Spinal cord (tissue), 10 donors: ENCODE data around the gene CARD10. TPM values are rescaled to one million over a fixed set of nuclear protein-coding genes. Genes with fewer than 3 reads are reported as not detected.

Experiments used
- DNase-seq, 6 donors: peaks; one replicate each; pipeline versions ENCODE4 v3.0.0 to v3.0.0-alpha.2; 2013 to 2015; ENCODE audit warnings: low spot score in 6 of 6, low read depth in 4 of 6
- H3K27ac ChIP-seq: one replicate; pipeline ENCODE4 v1.5.1; 2013; ENCODE audit warnings: low read depth, low read length, control low read depth
- H3K27me3 ChIP-seq: one replicate; pipeline ENCODE4 v1.6.1; 2013; ENCODE audit warnings: low read length; ENCODE audit not compliant: control insufficient read depth, insufficient read depth
- H3K36me3 ChIP-seq: one replicate; pipeline ENCODE4 v1.6.1; 2013; ENCODE audit warnings: low read length; ENCODE audit not compliant: control insufficient read depth, insufficient read depth
- H3K4me1 ChIP-seq: one replicate; pipeline ENCODE4 v1.6.1; 2013; ENCODE audit warnings: low read length; ENCODE audit not compliant: control insufficient read depth, insufficient read depth
- H3K4me3 ChIP-seq: one replicate; pipeline ENCODE4 v1.5.1; 2013; ENCODE audit warnings: low read depth, low read length, control low read depth
- H3K9me3 ChIP-seq: one replicate; pipeline ENCODE4 v1.6.1; 2013; ENCODE audit warnings: low read length; ENCODE audit not compliant: control insufficient read depth, insufficient read depth
- WGBS: methylation state at CpG from one replicate; pipeline ENCODE4 v1.1.5; 2013; ENCODE audit warnings: missing lambda C conversion rate; ENCODE audit not compliant: insufficient coverage; 5-methylcytosine and 5-hydroxymethylcytosine counted together
- polyA plus RNA-seq, 2 donors: library from polyadenylated mRNA; unstranded; fragments of 120-200 nt; gene quantifications; one replicate each; pipeline ENCODE4 v1.2.1, GENCODE V29; 2013; ENCODE audit not compliant: insufficient read length in 2 of 2
- total RNA-seq, 2 donors: library from RNA; depleted of rRNA in 1 of 2; stranded (reverse); fragments of 120-200 nt in 1 of 2; fragments of >200 nt in 1 of 2; gene quantifications; one replicate each; pipeline versions ENCODE4 v1.2.3 to v1.2.4, GENCODE V29; 2013 to 2014
- donor health status: healthy.

CARD10 gene
- total and polyA plus RNA-seq, 4 donors: 4.0 to 14.6 (median 12.8) TPM

DNA sequence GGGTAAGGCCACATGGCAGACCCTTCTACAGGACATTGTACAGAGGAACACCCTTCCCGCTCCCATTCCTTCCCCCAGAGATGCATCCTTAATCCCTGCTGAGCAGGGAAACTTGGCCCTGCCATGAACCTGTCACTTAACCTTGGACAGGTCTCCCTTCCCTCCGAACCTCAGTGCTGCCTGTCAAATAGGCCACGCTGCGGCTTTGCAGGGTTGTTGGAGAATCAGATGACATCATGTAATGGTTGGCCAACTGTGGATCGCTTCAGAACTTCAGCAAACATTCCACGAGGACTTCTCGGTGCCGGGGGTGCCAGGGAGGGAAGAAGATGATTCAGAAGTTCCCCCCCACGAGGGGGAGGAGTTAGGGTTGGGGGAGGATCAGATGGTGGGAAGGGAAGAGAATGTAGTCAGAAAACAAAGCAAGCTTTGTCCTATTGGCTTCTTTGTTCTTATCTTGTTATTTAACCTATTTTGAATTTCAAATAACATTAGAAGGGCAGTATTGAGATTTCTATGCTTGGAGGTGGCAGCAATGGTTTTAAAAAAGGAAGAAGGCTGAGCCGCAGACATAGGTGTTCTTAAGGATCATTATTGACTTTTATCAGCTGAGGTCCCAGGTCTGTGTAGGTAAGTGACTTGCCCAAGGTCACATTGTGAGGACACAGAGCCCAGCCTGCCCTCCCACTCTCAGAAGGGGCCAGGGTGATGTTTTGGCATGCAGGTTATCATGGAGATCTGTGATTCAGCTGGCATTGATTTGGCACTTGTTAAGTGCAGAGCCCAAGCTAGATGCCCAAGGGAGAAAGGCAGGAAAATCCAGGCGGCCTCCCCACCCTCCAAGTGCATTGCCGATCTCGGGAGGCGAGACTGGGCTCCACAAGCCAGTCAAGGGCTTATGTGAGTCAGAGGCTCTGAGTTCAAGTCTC lies 44.2 kb upstream of the CARD10 start:
- peaks cover 86% of the 10 kb centered on the region for H3K4me1 ChIP-seq
- DNase-seq: peak in 2 of 6 donors; percentile 31 to 70
- H3K9me3 ChIP-seq: no peaks in the 10 kb centered on the region
- H3K4me3 ChIP-seq: peak overlapping the region; percentile 9
- peak overlapping the region; percentile 86 for H3K27ac ChIP-seq
- WGBS: 80% methylated on average over 5 of the region's 14 CpGs
- peaks cover 17% of the 10 kb centered on the region for H3K27me3 ChIP-seq
- H3K36me3 ChIP-seq: peaks cover 35% of the 10 kb centered on the region

DNA sequence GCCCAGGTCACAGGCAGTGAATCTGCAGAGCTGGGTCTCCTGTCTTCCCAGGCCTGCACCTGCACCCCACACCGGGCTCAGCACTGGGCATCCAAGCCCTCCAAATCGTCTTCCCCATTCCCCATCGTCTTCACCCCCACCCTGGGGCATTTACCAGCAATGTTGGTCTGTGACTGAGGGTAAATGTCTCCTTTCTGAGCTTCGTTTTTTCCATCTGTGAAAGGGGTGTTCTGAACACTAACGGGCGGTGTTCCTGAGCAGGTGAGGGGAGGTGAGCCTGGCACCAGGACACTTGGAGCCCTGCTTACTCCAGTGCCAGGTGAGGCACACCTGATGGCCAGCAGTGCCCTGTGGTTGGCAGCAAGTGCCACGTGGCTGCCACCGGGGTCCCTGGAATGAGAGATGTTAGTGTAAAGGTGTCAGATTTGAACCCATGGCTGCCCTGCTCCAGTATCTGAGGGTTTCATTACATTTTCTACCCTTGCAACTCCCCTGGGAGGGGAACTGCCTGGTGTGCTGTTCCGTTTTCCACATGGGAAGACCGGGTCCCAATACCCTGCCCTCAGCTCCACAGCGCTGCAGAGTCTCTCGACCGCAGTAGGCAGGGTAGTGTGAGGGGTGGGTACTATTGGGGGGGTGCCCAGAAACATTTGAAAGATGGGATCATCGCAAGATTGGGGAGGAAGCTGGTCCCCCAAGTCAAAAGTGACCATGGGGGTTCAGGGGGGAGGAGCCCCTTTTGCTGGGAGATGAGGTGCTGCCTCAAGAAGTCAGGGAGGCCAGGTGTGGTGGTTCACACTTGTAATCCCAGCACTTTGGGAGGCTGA lies 43.0 kb upstream of the CARD10 start:
- H3K4me1 ChIP-seq: peaks cover 76% of the 10 kb centered on the region
- peak overlapping the region; percentile 93 for H3K27ac ChIP-seq
- H3K36me3 ChIP-seq: peaks cover 23% of the 10 kb centered on the region
- DNase-seq: no peak
- H3K9me3 ChIP-seq: no peaks in the 10 kb centered on the region
- 93% methylated on average over 7 of the region's 14 CpGs for WGBS
- peaks cover 17% of the 10 kb centered on the region for H3K27me3 ChIP-seq
- H3K4me3 ChIP-seq: peak overlapping the region; percentile 81

DNA sequence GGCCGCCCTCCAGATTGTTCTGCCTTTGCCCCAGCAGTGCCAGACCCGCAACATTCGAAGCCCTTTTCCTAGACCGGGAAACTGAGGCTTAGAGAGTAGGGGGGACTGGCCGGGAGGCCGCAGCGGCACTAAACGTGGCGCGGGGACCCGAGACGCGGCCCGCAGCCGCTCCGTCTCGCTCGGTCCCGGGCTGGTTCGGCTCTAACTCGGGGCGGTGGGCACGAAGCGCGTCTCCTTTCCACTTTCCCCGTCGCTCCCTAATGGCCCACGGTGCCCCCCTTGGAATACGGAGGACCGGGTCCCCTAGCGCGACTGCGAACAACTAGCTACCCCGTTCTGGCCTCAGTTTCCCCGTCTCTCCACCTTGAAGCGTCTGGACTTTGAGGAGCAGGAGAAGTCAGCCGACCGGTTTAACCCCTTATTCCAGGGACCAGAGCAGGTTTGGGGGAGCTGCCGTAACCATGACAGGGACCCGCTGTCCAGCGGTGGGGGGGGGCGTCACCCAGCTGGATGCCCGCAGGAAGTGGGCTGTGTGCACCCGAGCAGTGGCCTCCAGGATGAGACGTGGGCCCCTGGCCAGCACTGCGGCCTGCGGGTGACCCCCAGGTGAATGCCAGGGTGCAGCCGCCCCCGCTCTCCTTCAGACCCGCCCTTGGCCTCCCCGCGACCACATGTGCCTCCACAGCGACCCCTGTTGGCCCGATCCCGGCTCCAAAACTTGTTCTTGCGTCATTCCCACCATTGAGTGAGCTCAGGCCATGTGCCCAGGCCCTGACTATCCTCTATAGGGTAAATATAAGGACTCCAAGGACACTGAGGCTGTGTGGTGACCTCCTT lies 42.2 kb upstream of the CARD10 start:
- Histone ChIP-seq H3K4me3 (peak overlapping the region; percentile 81), H3K36me3 (peaks cover 16% of the 10 kb centered on the region), H3K9me3 (no peaks in the 10 kb centered on the region), H3K4me1 (peaks cover 76% of the 10 kb centered on the region), H3K27ac (peak overlapping the region; percentile 93), H3K27me3 (peaks cover 17% of the 10 kb centered on the region)
- peak in 4 of 6 donors; percentile 69 to 93 (median 80) for DNase-seq
- WGBS: under 1% methylated on average over 56 of the region's 56 CpGs

DNA sequence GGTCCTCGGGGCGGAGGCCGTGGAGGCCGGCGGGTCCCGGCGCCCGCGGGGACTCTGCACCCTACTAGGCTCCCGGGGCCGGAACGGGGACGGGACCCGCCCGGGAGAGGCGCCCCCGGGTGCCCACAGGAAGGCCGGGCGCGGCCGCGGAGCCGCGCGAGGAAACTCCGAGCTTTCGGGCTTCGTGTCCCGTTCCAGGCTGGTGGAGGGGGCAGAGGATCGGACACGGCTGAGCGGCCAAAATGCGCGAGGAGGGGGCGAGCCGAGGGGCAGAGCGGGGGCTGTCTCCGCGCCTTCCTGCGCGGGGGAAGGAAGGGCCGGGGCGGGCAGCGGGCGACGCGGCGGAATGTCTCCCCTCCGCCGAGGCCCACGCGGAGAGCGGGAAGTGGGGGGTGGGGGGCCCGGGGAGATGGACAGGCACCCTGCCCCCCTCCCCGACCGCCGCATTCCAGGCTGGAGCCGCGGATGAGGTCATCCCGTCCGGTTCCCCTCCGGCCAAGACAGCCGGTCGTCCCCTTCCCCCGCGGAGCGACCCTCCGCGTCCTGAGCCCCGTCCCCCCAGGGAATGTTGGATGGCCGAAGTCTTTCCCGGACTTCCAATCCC lies 41.5 kb upstream of the CARD10 start:
- DNase-seq: peak in 2 of 6 donors; percentile 10 to 62

DNA sequence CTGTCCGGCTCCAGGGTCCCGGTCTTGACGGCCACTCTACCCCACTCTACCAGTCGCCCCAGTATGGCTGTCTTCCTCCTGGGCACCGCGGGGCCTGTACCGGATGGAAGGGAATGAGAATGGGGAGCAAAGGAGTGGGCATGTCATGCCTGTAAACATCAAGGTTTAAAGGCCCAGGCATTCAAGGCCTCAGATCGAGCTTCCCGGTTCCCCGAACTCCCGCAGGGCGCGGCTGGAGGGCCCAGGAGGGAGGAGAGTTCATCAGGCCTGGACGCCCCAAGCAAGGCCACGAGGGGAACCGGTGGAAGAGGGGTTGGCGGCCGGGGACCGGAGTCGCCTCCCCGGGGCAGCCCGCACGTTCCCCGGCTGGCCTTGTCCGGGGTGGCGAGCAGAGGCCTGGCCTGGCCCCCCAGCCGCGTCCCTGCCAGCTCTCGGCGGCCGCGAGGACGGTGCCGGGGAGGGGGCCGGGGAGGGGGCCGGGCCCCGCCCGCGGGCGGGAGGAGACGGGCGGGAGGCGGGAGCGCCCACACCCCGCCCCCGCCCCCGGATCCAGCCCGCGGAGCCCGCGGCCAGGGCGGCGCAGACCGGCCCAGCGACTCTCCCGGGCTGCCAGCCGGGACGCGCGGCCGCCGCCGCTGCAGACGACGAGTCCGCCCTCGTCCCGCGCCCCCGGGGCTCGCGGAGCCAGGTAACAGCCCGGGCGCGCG lies 40.8 kb upstream of the CARD10 start, which contains the start of gene CDC42EP1:
TSS of gene CDC42EP1 (plus strand) at position 580 of the 707 bp plus-strand sequence. CDS start 5,870 bp downstream, outside the sequence.
- 5% methylated on average over 74 of the region's 76 CpGs for WGBS
- Histone ChIP-seq H3K4me3 (peak within 1 kb of the TSS; percentile 81), H3K27me3 (peaks cover 17% of the 10 kb centered on the region), H3K36me3 (peaks cover 9% of the 10 kb centered on the region), H3K4me1 (peaks cover 65% of the 10 kb centered on the region), H3K27ac (peak within 1 kb of the TSS; percentile 93), H3K9me3 (no peaks in the 10 kb centered on the region)
- peak in 2 of 6 donors; percentile 19 to 74 for DNase-seq

More for the DNA sequence above, 41.5 kb upstream of the CARD10 start:
- Histone ChIP-seq H3K27me3 (peaks cover 17% of the 10 kb centered on the region), H3K9me3 (no peaks in the 10 kb centered on the region), H3K4me3 (peak overlapping the region; percentile 81), H3K36me3 (peaks cover 9% of the 10 kb centered on the region), H3K27ac (peak overlapping the region; percentile 93), H3K4me1 (peaks cover 69% of the 10 kb centered on the region)
- WGBS: under 1% methylated on average over 68 of the region's 72 CpGs

DNA sequence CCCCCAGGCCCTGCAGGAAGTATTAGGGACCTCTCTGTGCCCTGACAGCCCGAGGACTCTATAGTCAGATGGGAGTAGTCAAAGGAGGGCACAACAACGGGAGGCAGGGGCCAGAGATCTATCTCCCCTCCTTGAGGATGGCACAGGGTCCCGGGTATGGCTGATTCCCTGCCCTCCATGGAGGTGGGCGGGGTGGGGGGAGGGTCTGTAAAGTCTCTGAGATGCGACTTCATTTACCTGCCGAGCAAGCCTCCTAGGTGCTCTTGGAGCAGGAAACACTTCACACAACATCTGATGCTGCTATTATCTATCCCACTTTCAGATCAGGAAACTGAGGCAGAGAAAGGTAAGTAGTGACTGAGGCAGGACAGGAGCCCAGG lies 40.3 kb upstream of the CARD10 start:
- Histone ChIP-seq H3K27ac (peak overlapping the region; percentile 91), H3K4me1 (peaks cover 59% of the 10 kb centered on the region), H3K27me3 (peaks cover 17% of the 10 kb centered on the region), H3K4me3 (peak overlapping the region; percentile 32), H3K9me3 (no peaks in the 10 kb centered on the region), H3K36me3 (peaks cover 9% of the 10 kb centered on the region)
- DNase-seq: no peak
- WGBS: 39% methylated on average over 2 of the region's 6 CpGs

DNA sequence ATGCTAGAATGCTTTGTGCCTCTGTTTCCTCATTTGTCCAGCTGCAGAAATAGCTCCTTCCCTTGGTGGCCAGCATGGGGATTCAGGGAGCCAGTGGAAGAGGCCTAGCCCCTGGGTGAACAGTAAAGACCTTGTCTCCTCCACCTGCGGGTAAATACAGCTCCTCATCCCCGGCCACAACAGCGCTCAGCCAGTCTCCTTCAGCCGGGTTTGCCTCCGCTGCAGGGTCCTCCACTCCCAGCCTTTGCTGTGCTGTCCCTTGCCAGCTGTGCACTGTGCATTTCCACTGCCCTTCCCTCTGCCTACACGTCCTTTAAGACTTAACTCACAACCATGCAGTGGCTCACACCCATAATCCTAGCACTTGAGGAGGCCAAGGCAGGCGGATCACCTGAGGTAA lies 39.6 kb upstream of the CARD10 start:
- no peaks in the 10 kb centered on the region for H3K9me3 ChIP-seq
- peaks cover 17% of the 10 kb centered on the region for H3K27me3 ChIP-seq
- DNase-seq: no peak
- peaks cover 52% of the 10 kb centered on the region for H3K4me1 ChIP-seq
- H3K36me3 ChIP-seq: peaks cover 9% of the 10 kb centered on the region
- H3K27ac ChIP-seq: no peak overlapping the region
- WGBS: 77% methylated on average over 6 of the region's 7 CpGs
- no peak overlapping the region for H3K4me3 ChIP-seq

DNA sequence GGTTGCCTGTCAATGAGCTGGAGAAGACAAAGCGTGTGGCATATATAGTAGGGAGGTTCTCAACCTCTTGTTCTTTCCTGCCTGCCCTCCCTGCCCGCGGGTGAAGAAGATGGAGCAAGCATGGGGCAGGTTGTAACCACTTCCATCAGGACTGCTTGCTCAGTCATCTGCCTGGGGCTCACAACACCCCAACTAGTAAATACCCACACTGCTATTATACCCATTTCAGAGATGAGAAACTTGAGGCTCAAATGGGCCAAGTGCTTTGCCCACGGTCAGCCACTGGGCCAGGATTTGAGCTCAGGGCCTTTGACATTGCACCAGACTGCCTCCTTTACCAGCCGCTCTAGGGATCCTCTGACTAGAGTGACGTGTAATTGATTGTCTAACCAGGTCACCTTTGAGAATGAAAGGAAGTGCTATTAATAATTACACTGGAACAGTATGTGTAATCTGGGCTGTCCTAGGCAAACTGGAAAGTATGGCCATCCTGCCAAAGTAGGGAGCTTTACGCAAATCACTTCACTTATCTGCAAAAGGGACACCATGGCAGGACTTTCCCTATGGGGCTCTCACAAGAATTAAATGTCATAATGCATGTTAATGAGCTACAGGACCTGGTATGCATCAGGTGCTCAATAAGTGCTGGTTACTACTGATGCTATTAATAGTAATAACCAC lies 38.2 kb upstream of the CARD10 start:
- Histone ChIP-seq H3K4me3 (no peak overlapping the region), H3K36me3 (peaks cover 9% of the 10 kb centered on the region), H3K4me1 (peaks cover 45% of the 10 kb centered on the region), H3K27me3 (peaks cover 16% of the 10 kb centered on the region), H3K27ac (no peak overlapping the region), H3K9me3 (no peaks in the 10 kb centered on the region)
- DNase-seq: no peak
- 63% methylated on average over 5 of the region's 7 CpGs for WGBS
